ENCODE data around the gene IL1R1.
"Not testable (repeated sequence)": the region's sequence is repeated elsewhere in the genome, so short reads cannot be mapped to it uniquely, and the experiment has no call there.

IL1R1 gene

DNA sequence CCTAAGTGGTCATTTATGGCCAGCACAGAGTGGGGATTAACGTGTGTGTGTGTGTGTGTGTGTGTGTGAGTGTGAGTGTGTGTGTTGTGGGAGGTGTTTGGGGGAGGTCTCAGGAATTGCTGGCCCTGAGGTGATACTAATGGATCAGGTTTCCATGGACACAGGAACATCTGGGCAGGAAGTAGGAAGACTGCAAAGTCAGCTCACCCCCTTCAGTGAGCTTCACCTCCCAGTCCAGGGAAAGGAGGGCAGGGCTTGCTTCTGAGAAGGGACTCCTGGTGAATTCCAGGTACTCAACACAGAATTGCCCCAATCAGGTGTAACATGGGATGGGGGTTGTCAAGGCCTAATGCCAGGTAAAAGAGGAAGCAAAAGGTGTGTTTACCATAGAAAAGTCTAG is 30.3 kb upstream of the IL1R1 start:
- no peak for DNase-seq

DNA sequence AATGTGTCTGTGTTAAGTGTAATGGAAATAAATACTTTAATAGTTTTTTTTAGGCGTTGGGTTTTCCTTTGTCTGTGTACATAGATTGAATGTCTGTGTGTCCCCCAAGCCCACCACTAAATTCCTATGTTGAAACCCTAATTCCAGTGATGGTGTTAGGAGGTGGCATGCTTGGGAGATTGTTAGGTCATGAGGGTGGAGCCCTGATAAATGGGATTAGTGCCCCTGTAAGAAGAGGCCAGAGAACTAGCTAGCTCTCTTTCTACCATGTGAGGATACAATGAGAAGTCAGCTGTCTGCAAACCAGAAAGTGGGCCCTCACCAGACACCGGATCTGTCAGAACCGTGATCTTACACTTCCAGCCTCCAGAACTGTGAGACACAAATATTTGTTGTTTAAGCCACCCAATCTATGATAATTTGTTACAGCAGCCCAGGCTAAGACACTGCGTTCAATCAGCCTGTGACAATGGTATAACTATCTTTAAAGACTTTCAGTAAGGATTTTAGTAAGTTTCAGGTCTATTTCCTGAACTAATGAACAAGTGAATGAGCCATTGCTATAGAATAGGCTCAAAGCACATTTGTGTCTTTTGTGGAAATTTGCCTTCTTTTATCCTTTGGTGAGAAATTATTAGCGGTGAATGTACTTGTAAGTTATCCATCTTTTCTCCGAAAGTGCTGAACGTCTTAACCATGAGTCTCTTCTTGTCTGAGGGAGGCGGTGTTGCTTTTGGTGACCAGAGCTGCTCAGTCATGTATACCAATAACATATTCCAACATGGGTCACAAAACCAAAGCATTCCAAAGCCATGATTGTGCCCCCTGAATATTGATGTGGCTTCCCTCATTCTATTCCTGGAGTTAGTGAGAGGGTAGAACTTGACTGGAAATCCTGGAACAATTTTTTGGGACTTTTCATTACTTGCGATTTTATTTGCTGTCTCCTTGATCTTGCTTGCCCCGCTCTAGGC is 29.6 kb upstream of the IL1R1 start:
- no peak for DNase-seq

DNA sequence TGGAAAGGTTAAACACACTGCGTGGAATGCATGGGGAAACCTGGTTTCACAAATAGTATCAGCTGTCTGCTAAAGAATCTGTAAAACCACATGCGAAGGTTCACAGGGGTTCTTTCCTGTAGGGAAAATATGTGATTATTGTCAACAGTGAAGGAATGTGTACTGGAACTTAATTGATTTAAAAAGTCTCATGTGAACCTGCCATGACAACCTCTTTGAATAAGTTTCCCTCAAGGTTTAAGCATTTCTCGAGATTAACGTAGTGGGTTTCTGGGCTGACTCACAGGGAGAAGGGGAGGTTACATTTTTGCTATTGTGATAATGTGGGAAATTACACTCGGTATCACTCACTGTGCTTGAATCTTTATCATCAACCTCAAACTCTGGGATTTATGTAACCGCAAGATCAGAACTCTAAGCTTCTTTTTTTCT is 28.2 kb upstream of the IL1R1 start:
- DNase-seq = no peak

DNA sequence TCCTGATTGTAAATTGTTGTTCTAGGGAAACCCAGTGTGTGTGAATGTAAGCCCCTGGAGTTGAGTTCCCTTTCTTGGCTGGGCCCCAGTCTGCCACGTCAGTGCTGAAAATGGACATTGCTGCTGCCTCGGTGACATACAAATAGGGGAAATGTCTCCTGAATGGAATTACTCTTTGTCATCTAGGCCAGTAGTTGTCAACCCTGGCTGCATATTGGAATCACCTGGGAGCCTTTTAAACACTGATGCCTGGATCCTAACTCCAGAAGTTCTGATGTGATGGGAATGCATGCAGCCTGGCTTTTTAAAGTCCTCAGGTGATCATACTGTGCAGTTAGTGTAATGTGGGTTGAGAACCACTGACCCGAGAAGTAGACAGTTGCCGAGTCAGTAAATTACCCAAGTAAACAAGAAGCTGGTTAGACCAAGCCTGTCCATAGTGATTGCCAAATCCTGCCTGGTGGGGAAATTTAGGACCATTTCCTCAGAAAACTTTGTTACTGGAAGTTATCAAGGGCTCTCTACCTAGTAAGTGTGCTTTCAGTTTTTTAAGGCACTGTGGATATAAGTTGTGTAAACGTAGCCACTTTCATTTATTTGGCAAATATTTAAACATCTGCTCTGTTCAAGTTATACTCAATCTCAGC is 27.6 kb upstream of the IL1R1 start:
- DNase-seq = no peak

DNA sequence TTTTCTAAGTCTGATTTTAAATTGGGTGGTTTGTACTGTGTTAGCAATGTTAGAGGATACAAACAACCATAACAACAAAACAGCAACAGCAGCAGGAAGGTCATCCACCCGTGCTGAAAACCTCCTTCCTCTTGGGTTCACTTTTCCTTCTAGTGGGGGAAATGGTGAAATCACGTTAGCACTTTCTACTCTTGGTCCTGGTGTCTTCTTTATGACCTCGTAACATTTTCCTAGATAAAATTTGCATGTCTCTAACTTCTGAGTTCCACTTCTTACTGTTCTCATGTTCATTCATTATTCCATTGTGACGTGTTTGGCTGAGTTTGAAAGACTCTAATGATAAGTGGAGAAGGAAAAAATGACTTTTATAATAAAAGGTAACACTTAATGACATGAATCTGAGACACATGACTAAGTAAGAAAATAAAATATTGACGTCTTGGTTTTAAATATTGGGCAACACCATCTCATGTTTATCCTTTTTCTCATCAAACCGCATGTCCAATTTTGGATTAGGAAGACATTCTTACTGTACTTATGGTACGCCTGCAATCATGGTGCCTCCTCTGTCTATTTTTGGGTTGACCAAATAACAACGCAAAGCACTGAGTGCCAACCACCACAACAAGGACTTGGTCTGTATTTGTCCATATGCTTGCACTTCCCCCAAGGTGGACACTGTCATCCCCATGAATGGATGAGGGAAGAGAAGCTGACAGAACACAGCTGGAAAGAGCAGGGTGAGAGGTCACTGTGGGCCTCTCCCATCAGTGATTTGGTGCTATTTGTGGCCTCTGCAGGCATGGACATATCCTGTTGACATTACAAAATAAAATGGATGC is 25.7 kb upstream of the IL1R1 start:
- DNase-seq = no peak

DNA sequence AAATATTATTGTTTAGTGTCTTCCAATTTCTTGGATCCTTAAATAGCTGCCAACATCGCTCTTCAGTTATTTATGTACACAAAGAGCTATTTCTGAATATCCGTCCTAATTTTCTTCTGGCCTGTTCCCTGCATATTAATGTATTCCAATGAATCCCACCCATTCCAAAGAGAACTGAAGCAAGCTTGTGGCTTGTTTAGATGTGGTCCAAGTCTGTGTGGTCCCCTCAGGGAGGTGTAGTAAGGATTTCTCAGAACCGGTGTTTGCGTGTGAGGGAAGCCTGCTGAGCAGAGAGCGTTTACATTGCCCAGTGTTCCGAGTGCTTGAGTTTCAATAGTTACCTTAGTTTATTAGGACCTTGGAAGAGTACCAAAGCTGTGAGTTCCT is 25.1 kb upstream of the IL1R1 start:
- DNase-seq = no peak

DNA sequence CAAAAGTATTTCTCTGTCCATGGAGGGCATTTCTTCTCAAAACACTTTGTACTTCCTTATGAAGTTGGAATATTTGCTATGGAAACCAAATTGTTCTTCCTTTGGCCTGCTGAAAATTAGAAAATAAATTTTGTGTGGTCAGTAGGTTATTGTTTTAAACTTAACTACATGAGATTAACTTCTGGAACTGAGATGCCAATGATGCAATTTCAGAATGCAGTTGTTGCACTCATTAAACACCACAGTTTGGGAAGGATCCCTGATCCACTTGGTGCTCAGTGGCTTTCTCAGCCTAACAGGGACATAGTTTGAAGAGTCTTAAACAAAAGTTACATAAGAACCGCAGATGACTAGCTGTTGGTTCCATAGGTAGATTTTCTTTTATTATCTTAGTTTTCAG is 23.3 kb upstream of the IL1R1 start:
- DNase-seq = no peak

DNA sequence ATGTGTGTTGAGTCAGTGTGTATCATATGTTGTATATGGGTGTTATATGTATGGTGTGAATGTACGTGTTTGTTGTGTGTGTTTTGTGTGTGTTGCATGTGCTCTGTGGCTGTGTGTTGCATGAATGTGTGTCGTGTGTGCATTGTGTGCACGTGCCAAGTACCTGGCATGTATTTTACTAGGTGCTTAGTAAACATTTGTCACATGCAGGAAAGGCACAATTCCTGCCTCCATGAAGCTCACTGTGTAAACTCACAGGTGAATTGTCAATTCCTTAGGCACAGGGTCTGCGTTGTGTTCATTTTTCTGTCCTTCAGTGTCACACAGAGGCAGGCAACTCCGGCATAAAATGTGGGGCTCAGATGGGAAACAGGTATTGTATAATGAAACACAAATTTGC is 22.3 kb upstream of the IL1R1 start:
- DNase-seq = no peak

DNA sequence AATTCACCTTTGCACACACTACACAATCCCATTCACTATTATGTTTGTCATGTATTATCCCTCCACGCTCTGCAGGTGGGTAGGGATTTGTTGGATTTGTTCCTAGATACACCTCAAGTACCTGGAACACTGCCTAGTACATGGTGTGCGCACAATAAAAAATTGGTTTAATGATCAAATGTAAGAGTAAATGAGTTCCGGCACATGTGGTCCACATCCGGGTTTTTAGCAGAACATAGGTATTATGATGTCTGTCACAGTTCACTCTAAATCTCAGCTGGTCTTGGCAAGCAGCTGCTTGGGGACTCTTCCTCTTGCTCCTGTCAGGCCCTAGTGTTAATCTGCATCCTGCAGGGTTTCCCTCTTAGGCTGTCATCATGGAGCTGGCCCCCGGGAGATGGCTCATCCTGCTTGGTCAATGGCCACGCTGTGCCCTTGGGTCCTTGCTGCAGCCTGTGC is 21.8 kb upstream of the IL1R1 start:
- no peak for DNase-seq

DNA sequence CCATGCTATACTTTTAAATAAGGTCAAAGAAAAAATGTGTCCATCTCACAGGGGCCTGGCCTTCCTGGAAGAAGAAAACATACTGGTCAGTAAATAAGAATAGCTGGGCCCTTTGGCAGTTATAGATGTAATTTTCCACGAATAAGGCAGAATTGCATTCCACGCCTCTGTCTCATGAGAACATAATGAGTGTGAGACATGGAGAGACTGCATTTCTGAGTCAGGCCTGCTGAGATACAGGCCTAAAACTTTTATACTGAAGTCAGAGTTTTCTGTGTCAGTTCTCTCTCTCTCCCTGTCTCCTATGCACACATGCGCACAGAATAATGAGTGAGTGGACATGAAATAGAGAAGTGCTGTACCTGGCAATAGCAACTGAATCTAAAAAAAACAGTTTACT is 20.4 kb upstream of the IL1R1 start:
- DNase-seq = no peak

DNA sequence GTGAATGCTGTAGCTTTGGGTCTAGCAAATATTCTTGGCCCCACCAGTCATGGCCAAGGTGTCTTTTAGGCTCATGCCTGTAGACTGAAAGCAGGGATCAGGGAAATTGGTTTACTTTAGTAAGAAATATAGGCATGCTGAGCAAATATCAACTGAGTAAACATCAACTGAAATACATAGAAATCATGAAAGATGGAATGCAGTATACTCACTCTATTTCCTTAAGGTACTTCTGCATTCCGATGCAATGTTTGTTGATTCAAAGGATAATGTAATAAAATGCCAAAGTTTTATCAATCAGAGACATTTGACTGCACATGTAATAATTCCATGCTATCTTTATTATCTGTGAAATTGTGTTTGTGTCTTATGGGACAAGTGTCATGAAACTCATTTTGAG is 19.6 kb upstream of the IL1R1 start:
- no peak for DNase-seq

DNA sequence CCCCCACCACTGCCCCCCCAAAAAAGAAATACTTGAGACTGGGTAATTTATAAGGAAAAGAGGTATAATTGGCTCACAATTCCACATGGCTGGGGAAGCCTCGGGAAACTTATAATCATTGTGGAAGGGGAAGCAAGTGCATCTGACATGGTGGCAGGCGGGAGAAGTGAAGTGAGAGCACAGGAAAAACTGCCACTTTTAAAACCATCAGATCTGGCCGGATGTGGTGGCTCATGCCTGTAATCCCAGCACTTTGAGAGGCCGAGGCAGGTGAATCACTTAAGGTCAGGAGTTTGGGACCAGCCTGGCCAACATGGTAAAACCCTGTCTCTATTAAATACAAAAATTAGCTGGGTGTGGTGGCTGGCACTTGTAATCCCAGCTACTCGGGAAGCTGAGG is 18.1 kb upstream of the IL1R1 start:
- not testable (repeated sequence) for DNase-seq

DNA sequence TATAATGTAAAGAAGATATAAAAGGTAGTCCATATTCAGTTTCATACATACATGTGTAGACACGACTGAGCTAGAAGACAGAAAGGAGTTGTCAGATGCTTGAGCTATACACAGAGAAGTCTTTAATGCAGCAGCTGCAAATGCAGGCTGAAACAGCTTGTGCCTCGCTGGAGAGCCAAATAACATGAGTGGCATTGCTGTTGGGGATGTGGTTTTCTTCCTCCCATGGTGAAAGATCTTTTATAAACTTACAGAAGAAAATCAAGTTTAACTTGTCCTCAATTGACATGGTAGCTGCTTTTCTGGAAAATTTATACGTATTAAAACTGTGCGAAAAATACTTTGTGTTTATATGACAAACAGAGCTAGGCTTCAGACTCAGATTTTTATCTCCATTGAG is 16.4 kb upstream of the IL1R1 start:
- no peak for DNase-seq

DNA sequence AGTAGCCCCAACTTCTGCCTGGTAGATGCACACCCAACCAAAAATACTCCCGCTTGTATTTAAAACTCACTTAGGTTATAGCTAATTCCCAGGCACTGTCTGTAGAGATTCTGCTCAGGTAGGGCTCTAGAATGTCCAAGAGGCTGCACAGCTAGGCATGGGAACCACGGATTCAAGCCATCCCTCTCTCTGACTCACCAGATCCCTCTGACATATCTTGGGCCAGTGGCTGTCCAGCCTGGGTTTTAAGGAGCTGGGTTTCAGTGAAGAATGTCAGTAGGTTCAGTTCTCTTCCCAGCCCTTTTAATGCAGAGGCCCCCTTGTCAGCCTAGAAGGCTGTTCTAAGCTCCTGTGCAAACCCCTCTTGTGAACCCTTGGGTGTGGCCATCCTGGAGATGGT is 15.9 kb upstream of the IL1R1 start:
- DNase-seq = no peak

DNA sequence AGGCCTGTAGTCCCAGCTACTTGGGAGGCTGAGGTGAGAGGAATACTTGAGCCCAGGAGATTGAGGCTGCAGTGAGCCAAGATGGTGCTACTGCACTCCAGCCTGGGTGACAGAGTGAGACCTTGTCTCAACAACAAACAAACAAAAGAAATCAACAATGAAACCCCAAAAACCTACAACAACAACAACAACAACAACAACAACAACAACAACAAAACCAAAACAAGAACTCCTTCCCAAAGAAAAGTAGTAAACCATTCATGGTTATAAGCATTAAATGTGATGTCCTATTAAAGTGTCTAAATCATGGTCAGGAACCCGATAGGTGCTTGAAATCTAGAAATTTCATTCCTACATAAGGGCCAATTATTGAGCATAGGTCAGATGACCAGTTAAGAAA is 13.5 kb upstream of the IL1R1 start:
- no peak for DNase-seq

DNA sequence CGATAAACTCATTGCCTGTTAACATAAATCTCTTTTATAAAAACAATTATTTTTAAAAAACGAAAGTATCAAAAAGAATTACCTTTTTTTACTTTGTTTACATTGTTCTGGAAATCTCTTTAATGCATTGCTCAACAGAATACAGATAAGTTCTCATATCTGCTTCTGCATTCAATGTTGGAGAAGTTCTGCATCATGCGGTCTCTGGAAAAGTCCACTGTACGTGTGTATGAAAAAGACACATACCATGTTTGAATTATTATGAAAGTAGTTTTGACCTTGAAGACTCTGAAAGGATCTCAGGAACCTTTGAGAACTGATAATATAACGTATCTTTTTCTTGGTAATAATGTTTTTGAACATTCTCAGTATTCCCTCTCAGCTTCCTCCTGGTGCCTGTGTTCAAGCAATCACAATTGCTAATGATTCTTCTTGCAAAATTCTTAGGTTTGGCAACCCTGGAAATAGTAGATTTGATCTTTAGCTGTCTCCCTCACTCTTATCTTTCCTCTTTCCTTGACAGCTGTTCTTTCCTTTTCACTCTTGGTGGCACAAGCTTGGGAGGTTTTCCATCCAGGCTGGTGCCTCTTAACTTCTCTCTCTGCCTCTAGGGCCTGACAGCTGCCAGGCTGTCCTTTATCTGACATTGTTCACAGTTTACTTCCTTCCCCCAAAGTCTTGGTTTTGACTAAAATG is 12.4 kb upstream of the IL1R1 start:
- no peak for DNase-seq

DNA sequence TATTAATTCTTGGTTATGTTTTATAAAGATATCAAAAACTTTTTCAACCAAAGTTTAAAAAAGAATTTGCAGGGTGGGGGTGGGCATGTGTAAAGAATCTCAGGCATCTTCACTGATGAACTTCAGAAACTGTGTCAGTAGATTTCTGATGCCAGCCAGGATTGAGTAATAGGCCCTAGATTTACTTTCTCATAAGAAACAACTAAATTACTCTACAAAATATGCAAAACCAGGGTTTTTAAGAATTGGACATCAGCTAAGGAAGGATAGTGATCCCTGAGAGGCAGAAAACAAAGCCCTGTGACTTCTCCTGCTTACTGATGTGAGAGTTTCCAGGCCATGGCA is 11.9 kb upstream of the IL1R1 start:
- no peak for DNase-seq

DNA sequence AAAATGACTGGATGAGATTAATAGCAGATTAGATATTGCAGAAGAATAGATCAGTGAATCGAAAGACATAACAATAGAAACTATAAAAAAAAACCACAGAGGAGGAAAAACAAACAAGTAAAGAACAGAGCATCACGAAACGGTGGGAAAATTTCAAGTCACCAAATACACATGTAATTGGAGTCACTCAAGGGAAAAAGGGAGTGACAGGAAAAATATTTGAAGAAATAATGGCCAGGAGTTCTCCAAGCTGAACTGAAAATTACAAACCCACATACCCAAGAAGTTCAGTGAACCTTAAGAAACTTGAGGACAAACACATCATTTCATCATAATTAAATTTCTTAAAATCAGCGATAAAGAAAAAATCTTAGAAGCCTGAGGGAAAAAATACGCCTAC is 11.0 kb upstream of the IL1R1 start:
- no peak for DNase-seq

DNA sequence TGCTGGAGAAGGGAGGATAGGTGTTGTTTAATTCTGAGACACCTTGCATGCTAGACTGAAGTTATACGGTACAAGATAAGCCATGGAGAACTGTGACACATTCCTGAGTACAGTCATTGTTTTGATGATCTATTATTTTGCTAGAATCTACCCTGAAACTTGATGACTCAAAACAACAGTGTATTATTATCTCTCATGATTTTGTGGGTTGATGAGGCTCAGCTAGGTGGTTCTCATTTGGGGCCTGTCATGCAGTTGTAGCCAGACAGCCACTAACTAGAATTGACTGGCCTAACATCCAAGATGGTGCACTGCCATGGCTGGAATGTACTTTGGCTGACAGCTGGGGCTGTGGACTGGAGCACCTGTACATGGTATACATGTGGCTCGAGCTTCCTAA is 5.4 kb upstream of the IL1R1 start:
- DNase-seq = no peak

DNA sequence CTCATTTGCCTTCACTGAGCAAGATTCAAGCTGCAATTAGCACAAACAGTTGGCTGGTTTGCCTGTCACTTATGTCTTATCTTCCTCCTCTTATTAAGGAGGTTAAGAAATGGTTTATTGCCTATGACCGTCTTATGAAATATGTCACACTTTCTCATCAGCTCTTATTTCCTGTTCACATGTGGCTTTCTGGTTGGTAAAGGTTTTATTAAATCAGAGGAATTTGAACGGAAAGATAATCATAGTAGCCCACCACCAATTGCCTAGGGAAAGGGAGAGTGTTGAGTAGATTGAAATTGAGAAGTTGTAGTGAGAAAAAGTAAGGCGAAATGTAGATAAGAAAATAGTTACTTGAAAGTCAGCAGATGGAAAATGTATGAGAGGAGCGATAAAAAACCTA is 4.2 kb upstream of the IL1R1 start:
- no peak for DNase-seq

DNA sequence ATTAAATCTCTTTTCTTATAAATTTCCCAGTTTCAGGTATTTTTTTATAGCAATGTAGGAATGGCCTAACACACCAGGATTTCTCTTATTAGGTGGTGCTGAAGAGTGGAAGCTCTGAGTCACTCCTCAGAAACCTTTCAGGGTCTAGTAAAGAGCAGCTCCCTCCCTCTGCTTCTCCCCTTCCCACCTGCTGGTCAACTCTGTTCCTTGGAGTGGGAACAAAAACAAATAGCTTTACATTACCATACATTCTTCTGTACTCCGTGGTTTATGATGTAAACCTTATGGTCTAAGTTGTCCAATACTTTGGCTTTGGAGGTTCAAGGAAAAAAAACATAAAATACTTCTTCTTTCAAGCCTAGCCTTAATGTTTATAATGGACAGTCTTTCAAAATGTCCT is 2.7 kb upstream of the IL1R1 start:
- DNase-seq = no peak

DNA sequence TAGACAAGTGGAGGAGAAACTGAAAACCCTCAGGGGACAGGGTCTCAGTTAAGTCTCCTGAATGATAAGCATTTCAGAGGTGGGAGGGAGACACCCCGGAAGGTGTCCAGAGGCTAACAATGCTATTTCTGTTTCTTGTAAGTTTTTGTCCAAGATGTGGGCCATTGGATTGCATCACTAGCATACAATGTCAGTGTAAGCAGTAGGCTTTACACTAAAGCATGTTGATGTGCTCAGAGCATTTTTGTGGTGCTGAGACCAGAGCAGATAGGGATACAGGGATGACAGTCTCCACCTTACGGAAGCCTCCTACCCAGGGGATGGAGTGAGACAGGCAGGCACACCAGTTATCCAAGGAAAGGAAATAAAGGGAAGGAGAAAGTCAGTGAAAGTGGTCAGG is 2.2 kb upstream of the IL1R1 start:
- DNase-seq = no peak

Data from C1 segment of cervical spinal cord (tissue), 14 donors.